A673 (cell line): Measurements from ENCODE around the gene RNF182.

Experiments
- EZH2 ChIP-seq: fragments of 200-600 bp; sonication (generic); IDR thresholded peaks from 2 replicates; pipeline ENCODE4 v1.6.1; 2017; ENCODE audit warnings: borderline replicate concordance, low read depth, mild to moderate bottlenecking, mixed read lengths, antibody characterized with exemption, low read length; ENCODE audit not compliant: poor library complexity, severe bottlenecking
- TF ChIP-seq, protein P1 (sequence below): fragments of 300-800, 200-600 bp; sonication (generic); conservative IDR thresholded peaks from 2 replicates; pipeline ENCODE4 v1.5.1; 2017; ENCODE audit warnings: low read depth, mild to moderate bottlenecking, antibody characterized with exemption, low read length, moderate library complexity, mixed read lengths

DNA sequence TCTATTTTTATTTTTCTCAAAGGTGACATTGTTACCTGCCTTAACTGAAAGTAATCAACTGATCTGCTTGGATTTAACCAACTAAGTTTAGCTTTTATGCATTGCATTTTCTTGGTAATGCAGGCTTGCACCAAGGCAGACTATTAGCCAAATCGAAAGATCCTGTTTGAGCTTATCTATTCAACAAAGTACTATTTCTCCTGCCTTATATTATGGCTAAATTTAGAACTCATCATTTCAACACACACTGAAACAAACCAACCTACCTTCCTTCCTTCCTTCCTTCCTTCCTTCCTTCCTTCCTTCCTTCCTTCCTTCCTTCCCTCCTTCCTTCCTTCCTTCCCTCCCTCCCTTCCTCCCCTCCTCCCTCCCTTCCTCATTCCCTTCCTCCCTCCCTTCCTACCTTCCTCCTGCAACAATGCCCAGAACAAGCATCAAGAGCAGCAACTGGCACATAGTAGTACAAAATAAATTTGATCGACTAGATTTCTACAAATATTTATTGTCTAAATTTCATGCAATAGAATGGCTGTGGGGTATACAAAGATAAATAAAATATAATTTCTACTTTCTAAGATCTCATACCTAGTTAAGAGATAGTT, 17.0 kb upstream of the RNF182 start:
- TF ChIP-seq, protein P1, sequence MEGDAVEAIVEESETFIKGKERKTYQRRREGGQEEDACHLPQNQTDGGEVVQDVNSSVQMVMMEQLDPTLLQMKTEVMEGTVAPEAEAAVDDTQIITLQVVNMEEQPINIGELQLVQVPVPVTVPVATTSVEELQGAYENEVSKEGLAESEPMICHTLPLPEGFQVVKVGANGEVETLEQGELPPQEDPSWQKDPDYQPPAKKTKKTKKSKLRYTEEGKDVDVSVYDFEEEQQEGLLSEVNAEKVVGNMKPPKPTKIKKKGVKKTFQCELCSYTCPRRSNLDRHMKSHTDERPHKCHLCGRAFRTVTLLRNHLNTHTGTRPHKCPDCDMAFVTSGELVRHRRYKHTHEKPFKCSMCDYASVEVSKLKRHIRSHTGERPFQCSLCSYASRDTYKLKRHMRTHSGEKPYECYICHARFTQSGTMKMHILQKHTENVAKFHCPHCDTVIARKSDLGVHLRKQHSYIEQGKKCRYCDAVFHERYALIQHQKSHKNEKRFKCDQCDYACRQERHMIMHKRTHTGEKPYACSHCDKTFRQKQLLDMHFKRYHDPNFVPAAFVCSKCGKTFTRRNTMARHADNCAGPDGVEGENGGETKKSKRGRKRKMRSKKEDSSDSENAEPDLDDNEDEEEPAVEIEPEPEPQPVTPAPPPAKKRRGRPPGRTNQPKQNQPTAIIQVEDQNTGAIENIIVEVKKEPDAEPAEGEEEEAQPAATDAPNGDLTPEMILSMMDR, result no peak
- no peak for TF ChIP-seq EZH2
